HEK293T (cell line): ENCODE data around the gene MYH16.

Source experiments
- CTCF ChIA-PET: fragments of 350-600 bp; formaldehyde crosslinking; extraction: SDS; loops from one replicate; lab custom pipeline; 2021; ENCODE audit warnings: antibody characterized with exemption, inconsistent platforms; lab: Yijun Ruan, JAX
- POLR2A ChIA-PET: fragments of 350-600 bp; formaldehyde crosslinking; extraction: SDS; loops from one replicate; lab custom pipeline; 2020; ENCODE audit warnings: antibody characterized with exemption, inconsistent platforms; lab: Yijun Ruan, JAX
- DNase-seq: peaks from one replicate; pipeline ENCODE4 v3.0.0; 2012; ENCODE audit warnings: mixed read lengths; ENCODE audit errors: extremely low spot score
- ARNT ChIP-seq: fragments of 450-650 bp; IDR thresholded peaks from 2 replicates; pipeline ENCODE4 v1.6.1; 2017; ENCODE audit warnings: mild to moderate bottlenecking
- BHLHE40 ChIP-seq: fragments of 450-650 bp; IDR thresholded peaks from 2 replicates; pipeline ENCODE4 v1.6.1; 2016; ENCODE audit warnings: mild to moderate bottlenecking, moderate library complexity, borderline replicate concordance
- CTBP1 ChIP-seq: fragments of 450-650 bp; IDR thresholded peaks from 2 replicates; pipeline ENCODE4 v1.6.1; 2016; ENCODE audit warnings: borderline replicate concordance
- ELF4 ChIP-seq: fragments of 450-650 bp; IDR thresholded peaks from 2 replicates; pipeline ENCODE4 v1.6.1; 2017; ENCODE audit warnings: antibody characterized with exemption
- FOXA1 ChIP-seq: fragments of 450-650 bp; IDR thresholded peaks from 2 replicates; pipeline ENCODE4 v1.6.1; 2016; ENCODE audit warnings: mild to moderate bottlenecking
- FOXK2 ChIP-seq: fragments of 450-650 bp; IDR thresholded peaks from 2 replicates; pipeline ENCODE4 v1.6.1; 2016; ENCODE audit warnings: mild to moderate bottlenecking
- FOXM1 ChIP-seq: fragments of 450-650 bp; IDR thresholded peaks from 2 replicates; pipeline ENCODE4 v1.6.1; 2017; ENCODE audit warnings: mild to moderate bottlenecking, borderline replicate concordance
- HDGF ChIP-seq: fragments of 450-650 bp; IDR thresholded peaks from 2 replicates; pipeline ENCODE4 v1.6.1; 2017; ENCODE audit warnings: antibody characterized with exemption, borderline replicate concordance
- L3MBTL2 ChIP-seq: fragments of 450-650 bp; conservative IDR thresholded peaks from 2 replicates; pipeline ENCODE4 v1.6.1; 2016; ENCODE audit warnings: mild to moderate bottlenecking
- LEF1 ChIP-seq: fragments of 450-650 bp; IDR thresholded peaks from 2 replicates; pipeline ENCODE4 v1.6.1; 2017; ENCODE audit warnings: mild to moderate bottlenecking, borderline replicate concordance
- NFRKB ChIP-seq: fragments of 450-650 bp; IDR thresholded peaks from 2 replicates; pipeline ENCODE4 v1.6.1; 2016; ENCODE audit warnings: mild to moderate bottlenecking, moderate library complexity
- PKNOX1 ChIP-seq: fragments of 450-650 bp; IDR thresholded peaks from 2 replicates; pipeline ENCODE4 v1.6.1; 2016
- SP1 ChIP-seq: fragments of 450-650 bp; IDR thresholded peaks from 2 replicates; pipeline ENCODE4 v1.6.1; 2017
- SUZ12 ChIP-seq: fragments of 450-650 bp; IDR thresholded peaks from 2 replicates; pipeline ENCODE4 v1.6.1; 2016; ENCODE audit warnings: mild to moderate bottlenecking
- TARDBP ChIP-seq: fragments of 450-650 bp; IDR thresholded peaks from 2 replicates; pipeline ENCODE4 v1.6.1; 2016
- ZNF384 ChIP-seq: fragments of 450-650 bp; IDR thresholded peaks from 2 replicates; pipeline ENCODE4 v1.6.1; 2016

Gene MYH16

GRCh38 chr7:99257065-99257464, 15.6 kb upstream of the MYH16 start:
- no peak for DNase-seq
- CTCF ChIA-PET, result no interaction called here
- POLR2A ChIA-PET, result no interaction called here
- TF ChIP-seq TARDBP, result no peak

DNA sequence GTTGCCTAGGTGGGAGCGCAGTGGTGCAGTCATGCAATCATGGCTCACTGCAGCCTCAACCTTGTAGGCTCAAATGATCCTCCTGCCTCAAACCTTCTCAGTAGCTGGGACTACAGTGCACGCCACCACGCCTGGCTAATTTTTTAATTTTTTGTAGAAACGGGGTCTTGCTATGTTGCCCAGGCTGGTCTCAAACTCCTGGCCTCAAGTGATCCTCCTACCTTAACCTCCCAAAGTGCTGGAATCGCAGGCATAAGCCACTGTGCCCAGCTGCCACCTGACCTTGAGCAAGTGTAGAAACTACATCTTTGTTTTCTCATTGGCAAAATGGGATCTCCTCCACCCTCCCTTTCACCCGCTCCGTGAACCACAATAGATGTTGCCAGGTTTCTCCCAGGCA, 15.0 kb upstream of the MYH16 start:
- ChIA-PET POLR2A (interaction anchor here (0.7 kb wide), 1 partner anchor 11 kb away, joined by 3 read pairs; no protein-coding TSS in a partner anchor), CTCF (no interaction called here)
- DNase-seq, result no peak
- TF ChIP-seq LEF1, result no peak
- no peak for TF ChIP-seq FOXM1
- TF ChIP-seq CTBP1, result no peak
- no peak for TF ChIP-seq BHLHE40
- no peak for TF ChIP-seq HDGF
- TF ChIP-seq FOXA1, result no peak
- TF ChIP-seq TARDBP, result no peak
- no peak for TF ChIP-seq ELF4
- no peak for TF ChIP-seq NFRKB
- TF ChIP-seq FOXK2, result no peak
- no peak for TF ChIP-seq PKNOX1
- TF ChIP-seq SP1, result no peak
- no peak for TF ChIP-seq L3MBTL2
- no peak for TF ChIP-seq ARNT
- no peak for TF ChIP-seq ZNF384
- no peak for TF ChIP-seq SUZ12

- DNase-seq, result no peak
- no peak for TF ChIP-seq LEF1
- TF ChIP-seq HDGF, result no peak
- TF ChIP-seq FOXA1, result no peak
- no peak for TF ChIP-seq SUZ12
- TF ChIP-seq SP1, result no peak
- TF ChIP-seq ZNF384, result no peak
- TF ChIP-seq ELF4, result no peak
- TF ChIP-seq L3MBTL2, result no peak
- TF ChIP-seq FOXM1, result no peak
- TF ChIP-seq CTBP1, result no peak
- no peak for TF ChIP-seq TARDBP
- TF ChIP-seq ARNT, result no peak
- TF ChIP-seq FOXK2, result no peak
- no peak for TF ChIP-seq BHLHE40
- POLR2A ChIA-PET, result interaction anchor here (0.7 kb wide), 1 partner anchor 10 kb away, joined by 3 read pairs; no protein-coding TSS in a partner anchor
- CTCF ChIA-PET, result interaction anchor here (0.6 kb wide), 1 partner anchor 72 kb away, joined by 3 read pairs; no protein-coding TSS in a partner anchor
Measured at GRCh38 chr7:99258501-99258900, 14.1 kb upstream of the MYH16 start.

GRCh38 chr7:99260395-99260794, 12.2 kb upstream of the MYH16 start:
- ChIA-PET CTCF (interaction anchor here (0.7 kb wide), 1 partner anchor 64 kb away, joined by 3 read pairs; no protein-coding TSS in a partner anchor), POLR2A (no interaction called here)
- no peak for DNase-seq
- TF ChIP-seq HDGF (no peak), TARDBP (no peak), ELF4 (no peak), L3MBTL2 (no peak), FOXK2 (no peak), LEF1 (no peak), FOXM1 (no peak), ARNT (no peak), PKNOX1 (no peak), SP1 (no peak), FOXA1 (no peak), SUZ12 (no peak), ZNF384 (no peak), NFRKB (no peak), BHLHE40 (no peak), CTBP1 (no peak)

DNA sequence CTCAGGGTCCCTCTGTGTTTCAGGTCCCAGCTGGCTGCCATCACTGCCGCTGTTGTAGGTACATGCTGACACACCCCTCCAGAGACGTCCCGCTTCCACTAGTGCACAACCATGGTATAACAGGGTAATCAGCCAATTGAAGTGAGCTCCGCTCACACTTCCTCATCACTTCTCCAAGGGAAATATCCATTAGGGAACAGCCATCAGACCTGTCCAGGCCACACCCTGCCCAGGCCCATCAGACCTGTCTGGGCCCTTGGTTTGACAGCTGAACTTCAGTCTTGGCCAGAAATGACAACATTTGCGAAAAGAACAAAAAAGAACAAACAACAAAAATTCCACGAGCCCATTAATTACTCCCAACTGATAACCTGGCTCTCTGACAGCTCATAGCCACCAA, 11.0 kb upstream of the MYH16 start:
- ChIA-PET CTCF (no interaction called here), POLR2A (no interaction called here)
- DNase-seq, result no peak
- TF ChIP-seq LEF1 (no peak), SUZ12 (no peak), NFRKB (no peak), BHLHE40 (no peak)

GRCh38 chr7:99265848-99266480, 6.7 kb upstream of the MYH16 start:
- POLR2A ChIA-PET, result interaction anchor here (0.5 kb wide), 1 partner anchor 133 kb away, joined by 3 read pairs; no protein-coding TSS in a partner anchor
- no peak for TF ChIP-seq FOXA1
- DNase-seq, result no peak
- CTCF ChIA-PET, result no interaction called here

DNA sequence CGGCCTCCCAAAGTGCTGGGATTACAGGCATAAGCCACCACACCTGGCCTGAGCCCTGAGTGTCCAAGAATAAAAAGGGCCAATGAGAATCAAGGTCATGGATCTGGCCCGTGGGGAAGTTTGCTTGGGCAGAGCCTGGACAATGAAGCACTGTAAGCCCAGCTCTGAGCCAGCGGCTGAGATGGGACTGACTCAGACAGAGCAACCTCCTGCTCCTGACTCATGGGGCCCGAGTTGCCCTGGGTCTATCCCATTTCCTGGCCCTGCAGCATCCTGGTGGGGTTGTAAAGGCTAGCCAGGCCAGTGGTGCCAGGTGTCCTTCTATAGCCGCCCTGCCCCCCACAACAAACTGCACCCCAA, 5.2 kb upstream of the MYH16 start:
- ChIA-PET POLR2A (no interaction called here), CTCF (no interaction called here)
- TF ChIP-seq SUZ12 (no peak), FOXK2 (no peak), PKNOX1 (no peak), ARNT (no peak), FOXM1 (no peak), BHLHE40 (no peak), LEF1 (no peak), HDGF (no peak), ELF4 (no peak), SP1 (no peak), FOXA1 (no peak), CTBP1 (no peak), L3MBTL2 (no peak), TARDBP (no peak), ZNF384 (no peak), NFRKB (no peak)
- DNase-seq, result no peak
